Thoracic aorta (tissue), 2 donors: ENCODE results near the gene LTO1. TPM values are rescaled to one million over a fixed set of nuclear protein-coding genes. Genes with fewer than 3 reads are reported as not detected.

Experiments
- ATAC-seq: fragments of 150-250 bp; one replicate; pipeline ENCODE4 v1.8.0; 2017; ENCODE audit warnings: low read depth; ENCODE audit not compliant: insufficient number of reproducible peaks, low FRiP score
- DNase-seq: peaks from one replicate; pipeline ENCODE4 v3.0.0-alpha.2; 2020; ENCODE audit warnings: low spot score
- H3K27ac ChIP-seq, 2 donors: fragments of 200-600 bp; sonication (generic); 1 replicate in 1 of 2; 2 replicates in 1 of 2; pipeline ENCODE4 v1.5.1; 2016; ENCODE audit warnings: mild to moderate bottlenecking in 2 of 2, moderate library complexity in 2 of 2
- H3K27me3 ChIP-seq: fragments of 200-600 bp; sonication (generic); replicated peaks from 2 replicates; pipeline ENCODE4 v1.6.0; 2016; ENCODE audit warnings: mild to moderate bottlenecking; ENCODE audit not compliant: insufficient read depth
- H3K36me3 ChIP-seq: fragments of 200-600 bp; sonication (generic); one replicate; pipeline ENCODE4 v1.5.1; 2016
- H3K4me1 ChIP-seq, 2 donors: fragments of 200-600 bp; sonication (generic); 1 replicate in 1 of 2; 2 replicates in 1 of 2; pipeline versions ENCODE4 v1.5.1 to v1.6.0; 2016; ENCODE audit warnings: low read depth in 2 of 2, mild to moderate bottlenecking in 1 of 2; ENCODE audit not compliant: control insufficient read depth in 1 of 2
- H3K4me3 ChIP-seq: fragments of 200-600 bp; sonication (generic); 2 replicates; pipeline ENCODE4 v1.5.1; 2016; ENCODE audit warnings: mild to moderate bottlenecking
- H3K9me3 ChIP-seq: fragments of 200-600 bp; sonication (generic); 2 replicates; pipeline ENCODE4 v1.5.1; 2016
- CTCF ChIP-seq: fragments of 200-600 bp; sonication (generic); IDR thresholded peaks from one replicate; pipeline ENCODE4 v1.5.1; 2019; ENCODE audit warnings: antibody characterized with exemption
- total RNA-seq, 2 donors: library from RNA; depleted of rRNA; stranded (reverse); fragments of >200 nt; gene quantifications; one replicate each; pipeline versions ENCODE4 v1.1.0 to v1.2.3, GENCODE V29; 2016

The LTO1 gene
- total RNA-seq, 2 donors from 2014 or later, result 23.6 to 43.5 TPM

GRCh38 chr11:69649576-69649900 is 25.6 kb downstream of the LTO1 start:
- DNase-seq (no peak), ATAC-seq (no peak)
- H3K27ac ChIP-seq, result no peak overlapping the region
- H3K36me3 ChIP-seq, result peaks cover 50% of the 10 kb centered on the region
- no peaks in the 10 kb centered on the region for H3K27me3 ChIP-seq
- no peak for TF ChIP-seq CTCF
- no peak overlapping the region for H3K4me3 ChIP-seq
- H3K9me3 ChIP-seq, result no peaks in the 10 kb centered on the region
- peaks cover 0 to 7% of the 10 kb centered on the region in 2 donors for H3K4me1 ChIP-seq

GRCh38 chr11:69648679-69649575 is 26.2 kb downstream of the LTO1 start:
- DNase-seq (no peak), ATAC-seq (no peak)
- Histone ChIP-seq H3K36me3 (peaks cover 50% of the 10 kb centered on the region), H3K27ac (no peak overlapping the region), H3K4me1 (peaks cover 3 to 13% of the 10 kb centered on the region in 2 donors), H3K27me3 (no peaks in the 10 kb centered on the region), H3K9me3 (no peaks in the 10 kb centered on the region), H3K4me3 (no peak overlapping the region)
- TF ChIP-seq CTCF, result no peak

GRCh38 chr11:69647761-69648497 is 27.2 kb downstream of the LTO1 start:
- DNase-seq, result no peak
- ATAC-seq, result no peak
- H3K4me3 ChIP-seq, result no peak overlapping the region
- no peak overlapping the region for H3K27ac ChIP-seq
- no peak for TF ChIP-seq CTCF
- H3K9me3 ChIP-seq, result no peaks in the 10 kb centered on the region
- H3K36me3 ChIP-seq, result peaks cover 49% of the 10 kb centered on the region
- H3K4me1 ChIP-seq, result peaks cover 8 to 19% of the 10 kb centered on the region in 2 donors
- no peaks in the 10 kb centered on the region for H3K27me3 ChIP-seq

GRCh38 chr11:69647390-69647748 is 27.8 kb downstream of the LTO1 start:
- no peak for DNase-seq
- H3K9me3 ChIP-seq, result no peaks in the 10 kb centered on the region
- H3K27ac ChIP-seq, result no peak overlapping the region

More at GRCh38 chr11:69647390-69647748, 27.8 kb downstream of the LTO1 start:
- Histone ChIP-seq H3K4me1 (peaks cover 8 to 19% of the 10 kb centered on the region in 2 donors), H3K27me3 (no peaks in the 10 kb centered on the region), H3K4me3 (no peak overlapping the region), H3K36me3 (peaks cover 47% of the 10 kb centered on the region)
- TF ChIP-seq CTCF, result no peak
- ATAC-seq, result no peak
